ENCODE measurements around the gene ATP9A. TPM values are rescaled to one million over a fixed set of nuclear protein-coding genes. Genes with fewer than 3 reads are reported as not detected.
"Not testable (repeated sequence)": the region's sequence is repeated elsewhere in the genome, so short reads cannot be mapped to it uniquely, and the experiment has no call there.

ATP9A gene
- total RNA-seq, 1 donor from 2014 or later: 32.1 TPM

DNA sequence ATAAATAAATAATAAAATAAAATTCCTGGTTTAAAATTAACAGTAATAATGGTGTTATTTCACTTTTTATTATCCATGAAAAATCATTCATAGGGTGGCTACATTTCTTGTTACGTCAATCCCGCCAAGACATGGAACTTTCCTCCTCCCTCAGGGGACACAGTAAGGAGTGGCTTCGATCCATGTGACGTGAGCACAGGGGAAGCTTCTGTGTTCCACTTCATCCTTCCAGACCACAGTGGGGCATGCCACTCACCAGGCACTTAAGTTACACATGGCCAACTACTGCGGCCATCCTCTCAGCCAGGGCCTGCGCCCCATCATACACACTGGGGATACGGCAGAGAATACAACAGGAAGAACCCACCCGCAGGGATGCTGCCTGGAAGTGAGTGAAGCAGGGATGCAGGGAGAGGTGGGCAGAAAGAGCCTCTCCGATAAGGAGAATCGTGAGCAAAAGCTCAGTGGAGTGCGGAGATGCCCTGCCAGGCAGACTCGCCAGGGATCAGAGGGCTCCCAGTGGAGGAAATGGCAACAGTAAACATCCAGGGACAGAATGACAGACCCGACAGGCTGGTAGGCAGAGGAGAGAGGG lies 75.3 kb downstream of the ATP9A start:
- Histone ChIP-seq H3K27ac (no peak overlapping the region), H3K4me1 (peaks cover 5% of the 10 kb centered on the region), H3K27me3 (no peaks in the 10 kb centered on the region), H3K36me3 (peaks cover 4% of the 10 kb centered on the region), H3K9me3 (no peaks in the 10 kb centered on the region), H3K4me3 (no peak overlapping the region)
- TF ChIP-seq CTCF (IDR thresholded peaks at IDR 0.05): no peak
- ATAC-seq (no peak), DNase-seq (no peak)
- intact Hi-C loops (cut with DNase I): no loop called here

DNA sequence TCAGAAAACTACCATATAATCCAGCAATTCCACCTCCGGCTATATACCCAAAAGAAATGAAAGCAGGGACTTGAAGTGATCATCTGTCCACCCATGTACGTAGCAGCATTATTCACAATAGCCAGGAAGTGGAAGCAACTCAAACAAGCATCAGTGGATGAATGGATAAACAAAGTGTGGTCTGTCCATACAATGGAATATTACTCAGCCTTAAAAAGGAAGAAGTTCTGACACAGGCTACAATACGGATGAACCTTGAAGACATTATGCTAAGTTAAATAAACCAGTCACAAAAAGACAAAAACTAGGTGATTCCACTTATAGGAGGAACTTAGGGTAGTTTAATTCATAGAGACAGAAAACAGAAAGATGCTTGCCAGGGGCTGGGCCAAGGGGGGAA lies 76.5 kb downstream of the ATP9A start:
- Histone ChIP-seq H3K9me3 (no peaks in the 10 kb centered on the region), H3K4me1 (peaks cover 1% of the 10 kb centered on the region), H3K36me3 (peaks cover 4% of the 10 kb centered on the region), H3K27me3 (no peaks in the 10 kb centered on the region), H3K27ac (no peak overlapping the region), H3K4me3 (no peak overlapping the region)
- DNase-seq (no peak), ATAC-seq (no peak)
- no peak for TF ChIP-seq CTCF (IDR thresholded peaks at IDR 0.05)
- intact Hi-C loops (cut with DNase I): no loop called here

DNA sequence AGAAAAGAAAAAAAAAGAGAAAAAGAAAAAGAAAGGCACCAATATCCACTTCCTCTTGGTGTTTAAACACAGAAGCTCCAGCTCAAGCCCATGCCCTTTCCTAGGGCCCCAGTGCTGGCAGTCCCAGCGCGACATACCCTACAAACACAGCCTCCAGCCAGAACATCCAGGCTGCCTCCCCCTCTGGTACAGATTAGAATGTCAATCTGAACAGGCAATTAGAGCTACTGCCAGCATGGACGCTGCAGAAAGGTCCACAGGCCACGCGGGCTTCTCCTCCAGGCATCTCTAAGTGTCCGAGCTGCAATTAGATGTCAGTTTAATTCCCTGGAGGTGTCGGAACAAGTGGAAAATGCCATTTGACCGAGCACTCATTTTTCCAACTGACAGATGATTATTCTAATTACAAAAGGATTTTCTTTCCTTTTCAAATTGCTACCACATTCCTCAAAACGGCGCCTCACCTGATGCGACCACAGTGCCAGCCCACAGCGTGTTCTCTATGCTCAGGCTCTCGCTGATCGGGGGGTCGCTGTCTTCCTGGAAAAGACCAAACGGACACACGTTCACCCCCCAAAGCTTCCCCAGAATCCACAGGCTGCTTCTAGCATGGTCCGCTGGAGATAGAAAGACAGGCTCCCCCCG lies 79.5 kb downstream of the ATP9A start:
- Histone ChIP-seq H3K4me1 (no peaks in the 10 kb centered on the region), H3K9me3 (no peaks in the 10 kb centered on the region), H3K4me3 (no peak overlapping the region), H3K27ac (no peak overlapping the region), H3K36me3 (peaks cover 4% of the 10 kb centered on the region), H3K27me3 (no peaks in the 10 kb centered on the region)
- ATAC-seq (no peak), DNase-seq (no peak)
- intact Hi-C loops (cut with DNase I): no loop called here
- no peak for TF ChIP-seq CTCF (IDR thresholded peaks at IDR 0.05)

- Histone ChIP-seq H3K9me3 (no peaks in the 10 kb centered on the region), H3K4me1 (no peaks in the 10 kb centered on the region), H3K27ac (no peak overlapping the region), H3K4me3 (no peak overlapping the region), H3K27me3 (no peaks in the 10 kb centered on the region), H3K36me3 (peaks cover 4% of the 10 kb centered on the region)
- no peak for TF ChIP-seq CTCF (IDR thresholded peaks at IDR 0.05)
- intact Hi-C loops (cut with DNase I): no loop called here
- no peak for DNase-seq
- no peak for ATAC-seq
These were observed 80.6 kb downstream of the ATP9A start for GRCh38 chr20:51687630-51688029.

GRCh38 chr20:51687108-51687507 lies 81.1 kb downstream of the ATP9A start:
- DNase-seq (no peak), ATAC-seq (no peak)
- no peaks in the 10 kb centered on the region for H3K27me3 ChIP-seq
- no peak for TF ChIP-seq CTCF (IDR thresholded peaks at IDR 0.05)
- no peak overlapping the region for H3K27ac ChIP-seq
- no peak overlapping the region for H3K4me3 ChIP-seq
- peaks cover 4% of the 10 kb centered on the region for H3K36me3 ChIP-seq
- no peaks in the 10 kb centered on the region for H3K4me1 ChIP-seq
- intact Hi-C loops (cut with DNase I): no loop called here
- no peaks in the 10 kb centered on the region for H3K9me3 ChIP-seq

DNA sequence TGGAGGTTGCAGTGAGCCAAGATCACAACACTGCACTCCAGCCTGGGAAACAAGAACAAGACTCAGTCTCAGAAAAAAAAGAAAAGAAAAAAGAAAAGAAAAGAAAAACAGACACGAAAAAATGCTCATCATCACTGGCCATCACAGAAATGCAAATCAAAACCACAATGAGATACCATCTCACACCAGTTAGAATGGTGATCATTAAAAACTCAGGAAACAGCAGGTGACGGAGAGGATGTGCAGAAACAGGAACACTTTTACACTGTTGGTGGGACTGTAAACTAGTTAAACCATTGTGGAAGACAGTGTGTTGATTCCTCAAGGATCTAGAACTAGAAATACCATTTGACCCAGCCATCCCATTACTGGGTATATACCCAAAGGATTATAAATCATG lies 82.7 kb downstream of the ATP9A start:
- H3K27ac ChIP-seq; ATAC-seq; DNase-seq; H3K4me1 ChIP-seq; H3K36me3 ChIP-seq; H3K27me3 ChIP-seq; intact Hi-C loops (cut with DNase I); H3K9me3 ChIP-seq; H3K4me3 ChIP-seq: not testable (repeated sequence)
